K562 (cell line): Measurements from ENCODE around the gene PITPNM3. TPM values are rescaled to one million over a fixed set of nuclear protein-coding genes. Genes with fewer than 3 reads are reported as not detected.
A peak's percentile ranks its signal among the peaks of the same experiment; 100 is the strongest.

ENCODE experiments used
- BMI1 ChIP-seq: fragments of 150-350 bp; IDR thresholded peaks from 2 replicates; pipeline ENCODE4 v1.6.1; 2014; ENCODE audit warnings: low read length
- BRF1 ChIP-seq: IDR thresholded peaks from 3 replicates; pipeline ENCODE4 v1.6.1; 2011; ENCODE audit warnings: borderline replicate concordance, mild to moderate bottlenecking; ENCODE audit not compliant: insufficient read length; ENCODE audit errors: extremely low read depth
- CBFA2T2 ChIP-seq: fragments of 450-650 bp; conservative IDR thresholded peaks from 2 replicates; pipeline ENCODE4 v1.6.1; 2017; ENCODE audit warnings: mild to moderate bottlenecking
- HDAC6 ChIP-seq: IDR thresholded peaks from 2 replicates; pipeline ENCODE4 v1.6.1; 2012; ENCODE audit warnings: low read depth, mild to moderate bottlenecking, control low read depth, inconsistent platforms, low read length, moderate library complexity
- MTA3 ChIP-seq: fragments of 450-650 bp; formaldehyde crosslinking; IDR thresholded peaks from 2 replicates; pipeline ENCODE4 v1.6.1; 2017; ENCODE audit warnings: mild to moderate bottlenecking, borderline replicate concordance
- RFX1 ChIP-seq: fragments of 450-650 bp; IDR thresholded peaks from 2 replicates; pipeline ENCODE4 v1.6.1; 2016; ENCODE audit warnings: mild to moderate bottlenecking, moderate library complexity
- ZNF24 ChIP-seq: fragments of 450-650 bp; IDR thresholded peaks from 2 replicates; pipeline ENCODE4 v1.6.1; 2016
- polyA plus RNA-seq, 8 experiments: library from polyadenylated mRNA; depleted of rRNA in 4 of 8; stranded (reverse) in 5 of 8; unstranded in 3 of 8; fragments of >200 nt; fragmentation: Nextera tagmentation in 2 of 8; fragmentation: Illumina TruSeq in 1 of 8; extraction: Ambion mirVana in 2 of 8; extraction: Trizol in 1 of 8; gene quantifications; 2 replicates each; pipeline versions ENCODE4 v1.2.1 to v1.2.3, GENCODE V29; 2011 to 2014; ENCODE audit warnings: inconsistent platforms in 1 of 8, missing spikeins in 1 of 8
- total RNA-seq, 7 experiments: library from RNA; depleted of rRNA in 6 of 7; stranded (reverse); fragments of >200 nt in 6 of 7; fragmentation: Illumina TruSeq in 2 of 7; extraction: Trizol in 2 of 7; gene quantifications; 2 replicates each; pipeline versions ENCODE4 v1.2.1 to v1.2.3, GENCODE V29; 2011 to 2021; ENCODE audit warnings: low replicate concordance in 1 of 7
- TF ChIP-seq, protein P1 (sequence below), 2 experiments: fragments of 450-650 bp in 1 of 2; IDR thresholded peaks; 2 replicates each; pipeline ENCODE4 v1.6.1; 2011 to 2017; ENCODE audit warnings: low read depth in 2 of 2, antibody characterized with exemption in 1 of 2, borderline replicate concordance in 1 of 2, low read length in 1 of 2, mild to moderate bottlenecking in 1 of 2, mixed read lengths in 1 of 2; ENCODE audit not compliant: control insufficient read depth in 1 of 2
- TF ChIP-seq, protein P2 (sequence below): fragments of 200-600 bp; sonication (generic); IDR thresholded peaks from one replicate; pipeline ENCODE4 v1.6.1; 2012; ENCODE audit warnings: mild to moderate bottlenecking, low read depth, low read length, inconsistent platforms

The PITPNM3 gene
- total and polyA plus RNA-seq, 9 of the 15 experiments (the other 6 are each of a cell fraction or from before 2014, with no cell fraction given) = 0.14 to 0.38 (median 0.22) TPM; not detected in 2

DNA sequence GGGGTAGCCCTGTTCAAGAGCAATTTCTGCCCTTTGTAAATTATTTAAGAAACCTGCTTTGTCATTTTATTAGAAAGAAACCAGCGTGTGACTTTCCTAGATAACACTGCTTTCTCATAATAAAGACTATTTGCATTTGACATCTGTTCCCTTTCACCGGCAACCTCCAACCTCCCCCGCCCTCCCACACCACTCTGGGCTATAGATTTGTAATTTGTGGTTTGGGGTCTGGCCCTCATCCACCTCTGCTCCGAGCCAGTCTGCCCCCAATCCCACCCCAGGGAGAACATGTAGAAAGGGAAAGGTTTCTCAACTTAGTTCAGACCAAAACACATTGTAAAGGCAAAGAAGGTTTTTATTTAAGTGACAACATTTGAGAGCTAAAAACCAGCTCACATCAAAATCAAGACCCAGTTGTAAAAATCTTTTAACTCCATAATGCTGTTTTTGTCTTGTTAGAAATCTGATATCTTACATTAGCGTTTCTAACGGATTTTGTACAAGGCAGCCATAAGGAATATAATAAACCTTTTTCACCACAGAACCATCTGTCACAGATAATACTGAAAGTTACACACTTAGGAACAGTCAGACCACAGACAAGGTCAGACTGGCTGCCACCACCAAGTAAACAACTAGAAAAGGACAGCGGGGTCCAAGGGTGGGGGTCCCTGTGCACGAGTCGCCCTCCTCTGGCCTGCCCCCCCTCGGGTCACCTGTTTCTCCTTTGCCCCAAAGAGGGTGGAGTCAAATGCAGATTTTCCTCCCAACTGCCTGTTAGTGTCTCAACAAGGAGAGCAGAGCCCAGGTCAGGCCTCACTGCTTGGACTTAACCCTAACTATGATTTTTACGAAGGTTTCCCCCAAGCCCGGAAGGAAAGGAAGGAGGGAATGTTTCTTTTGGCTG, 105.2 kb downstream of the PITPNM3 start (continued):
- TF ChIP-seq, protein P1, sequence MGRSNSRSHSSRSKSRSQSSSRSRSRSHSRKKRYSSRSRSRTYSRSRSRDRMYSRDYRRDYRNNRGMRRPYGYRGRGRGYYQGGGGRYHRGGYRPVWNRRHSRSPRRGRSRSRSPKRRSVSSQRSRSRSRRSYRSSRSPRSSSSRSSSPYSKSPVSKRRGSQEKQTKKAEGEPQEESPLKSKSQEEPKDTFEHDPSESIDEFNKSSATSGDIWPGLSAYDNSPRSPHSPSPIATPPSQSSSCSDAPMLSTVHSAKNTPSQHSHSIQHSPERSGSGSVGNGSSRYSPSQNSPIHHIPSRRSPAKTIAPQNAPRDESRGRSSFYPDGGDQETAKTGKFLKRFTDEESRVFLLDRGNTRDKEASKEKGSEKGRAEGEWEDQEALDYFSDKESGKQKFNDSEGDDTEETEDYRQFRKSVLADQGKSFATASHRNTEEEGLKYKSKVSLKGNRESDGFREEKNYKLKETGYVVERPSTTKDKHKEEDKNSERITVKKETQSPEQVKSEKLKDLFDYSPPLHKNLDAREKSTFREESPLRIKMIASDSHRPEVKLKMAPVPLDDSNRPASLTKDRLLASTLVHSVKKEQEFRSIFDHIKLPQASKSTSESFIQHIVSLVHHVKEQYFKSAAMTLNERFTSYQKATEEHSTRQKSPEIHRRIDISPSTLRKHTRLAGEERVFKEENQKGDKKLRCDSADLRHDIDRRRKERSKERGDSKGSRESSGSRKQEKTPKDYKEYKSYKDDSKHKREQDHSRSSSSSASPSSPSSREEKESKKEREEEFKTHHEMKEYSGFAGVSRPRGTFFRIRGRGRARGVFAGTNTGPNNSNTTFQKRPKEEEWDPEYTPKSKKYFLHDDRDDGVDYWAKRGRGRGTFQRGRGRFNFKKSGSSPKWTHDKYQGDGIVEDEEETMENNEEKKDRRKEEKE (IDR thresholded peaks at IDR 0.05; ENCODE audit: borderline replicate concordance in 1 of 2, control insufficient read depth in 1 of 2, low read depth in 2 of 2, low read length in 1 of 2) = no peak
- TF ChIP-seq CBFA2T2 (peak; percentile 67), RFX1 (no peak), BMI1 (no peak), ZNF24 (no peak), HDAC6 (no peak), BRF1 (no peak), MTA3 (no peak)
- TF ChIP-seq, protein P2, sequence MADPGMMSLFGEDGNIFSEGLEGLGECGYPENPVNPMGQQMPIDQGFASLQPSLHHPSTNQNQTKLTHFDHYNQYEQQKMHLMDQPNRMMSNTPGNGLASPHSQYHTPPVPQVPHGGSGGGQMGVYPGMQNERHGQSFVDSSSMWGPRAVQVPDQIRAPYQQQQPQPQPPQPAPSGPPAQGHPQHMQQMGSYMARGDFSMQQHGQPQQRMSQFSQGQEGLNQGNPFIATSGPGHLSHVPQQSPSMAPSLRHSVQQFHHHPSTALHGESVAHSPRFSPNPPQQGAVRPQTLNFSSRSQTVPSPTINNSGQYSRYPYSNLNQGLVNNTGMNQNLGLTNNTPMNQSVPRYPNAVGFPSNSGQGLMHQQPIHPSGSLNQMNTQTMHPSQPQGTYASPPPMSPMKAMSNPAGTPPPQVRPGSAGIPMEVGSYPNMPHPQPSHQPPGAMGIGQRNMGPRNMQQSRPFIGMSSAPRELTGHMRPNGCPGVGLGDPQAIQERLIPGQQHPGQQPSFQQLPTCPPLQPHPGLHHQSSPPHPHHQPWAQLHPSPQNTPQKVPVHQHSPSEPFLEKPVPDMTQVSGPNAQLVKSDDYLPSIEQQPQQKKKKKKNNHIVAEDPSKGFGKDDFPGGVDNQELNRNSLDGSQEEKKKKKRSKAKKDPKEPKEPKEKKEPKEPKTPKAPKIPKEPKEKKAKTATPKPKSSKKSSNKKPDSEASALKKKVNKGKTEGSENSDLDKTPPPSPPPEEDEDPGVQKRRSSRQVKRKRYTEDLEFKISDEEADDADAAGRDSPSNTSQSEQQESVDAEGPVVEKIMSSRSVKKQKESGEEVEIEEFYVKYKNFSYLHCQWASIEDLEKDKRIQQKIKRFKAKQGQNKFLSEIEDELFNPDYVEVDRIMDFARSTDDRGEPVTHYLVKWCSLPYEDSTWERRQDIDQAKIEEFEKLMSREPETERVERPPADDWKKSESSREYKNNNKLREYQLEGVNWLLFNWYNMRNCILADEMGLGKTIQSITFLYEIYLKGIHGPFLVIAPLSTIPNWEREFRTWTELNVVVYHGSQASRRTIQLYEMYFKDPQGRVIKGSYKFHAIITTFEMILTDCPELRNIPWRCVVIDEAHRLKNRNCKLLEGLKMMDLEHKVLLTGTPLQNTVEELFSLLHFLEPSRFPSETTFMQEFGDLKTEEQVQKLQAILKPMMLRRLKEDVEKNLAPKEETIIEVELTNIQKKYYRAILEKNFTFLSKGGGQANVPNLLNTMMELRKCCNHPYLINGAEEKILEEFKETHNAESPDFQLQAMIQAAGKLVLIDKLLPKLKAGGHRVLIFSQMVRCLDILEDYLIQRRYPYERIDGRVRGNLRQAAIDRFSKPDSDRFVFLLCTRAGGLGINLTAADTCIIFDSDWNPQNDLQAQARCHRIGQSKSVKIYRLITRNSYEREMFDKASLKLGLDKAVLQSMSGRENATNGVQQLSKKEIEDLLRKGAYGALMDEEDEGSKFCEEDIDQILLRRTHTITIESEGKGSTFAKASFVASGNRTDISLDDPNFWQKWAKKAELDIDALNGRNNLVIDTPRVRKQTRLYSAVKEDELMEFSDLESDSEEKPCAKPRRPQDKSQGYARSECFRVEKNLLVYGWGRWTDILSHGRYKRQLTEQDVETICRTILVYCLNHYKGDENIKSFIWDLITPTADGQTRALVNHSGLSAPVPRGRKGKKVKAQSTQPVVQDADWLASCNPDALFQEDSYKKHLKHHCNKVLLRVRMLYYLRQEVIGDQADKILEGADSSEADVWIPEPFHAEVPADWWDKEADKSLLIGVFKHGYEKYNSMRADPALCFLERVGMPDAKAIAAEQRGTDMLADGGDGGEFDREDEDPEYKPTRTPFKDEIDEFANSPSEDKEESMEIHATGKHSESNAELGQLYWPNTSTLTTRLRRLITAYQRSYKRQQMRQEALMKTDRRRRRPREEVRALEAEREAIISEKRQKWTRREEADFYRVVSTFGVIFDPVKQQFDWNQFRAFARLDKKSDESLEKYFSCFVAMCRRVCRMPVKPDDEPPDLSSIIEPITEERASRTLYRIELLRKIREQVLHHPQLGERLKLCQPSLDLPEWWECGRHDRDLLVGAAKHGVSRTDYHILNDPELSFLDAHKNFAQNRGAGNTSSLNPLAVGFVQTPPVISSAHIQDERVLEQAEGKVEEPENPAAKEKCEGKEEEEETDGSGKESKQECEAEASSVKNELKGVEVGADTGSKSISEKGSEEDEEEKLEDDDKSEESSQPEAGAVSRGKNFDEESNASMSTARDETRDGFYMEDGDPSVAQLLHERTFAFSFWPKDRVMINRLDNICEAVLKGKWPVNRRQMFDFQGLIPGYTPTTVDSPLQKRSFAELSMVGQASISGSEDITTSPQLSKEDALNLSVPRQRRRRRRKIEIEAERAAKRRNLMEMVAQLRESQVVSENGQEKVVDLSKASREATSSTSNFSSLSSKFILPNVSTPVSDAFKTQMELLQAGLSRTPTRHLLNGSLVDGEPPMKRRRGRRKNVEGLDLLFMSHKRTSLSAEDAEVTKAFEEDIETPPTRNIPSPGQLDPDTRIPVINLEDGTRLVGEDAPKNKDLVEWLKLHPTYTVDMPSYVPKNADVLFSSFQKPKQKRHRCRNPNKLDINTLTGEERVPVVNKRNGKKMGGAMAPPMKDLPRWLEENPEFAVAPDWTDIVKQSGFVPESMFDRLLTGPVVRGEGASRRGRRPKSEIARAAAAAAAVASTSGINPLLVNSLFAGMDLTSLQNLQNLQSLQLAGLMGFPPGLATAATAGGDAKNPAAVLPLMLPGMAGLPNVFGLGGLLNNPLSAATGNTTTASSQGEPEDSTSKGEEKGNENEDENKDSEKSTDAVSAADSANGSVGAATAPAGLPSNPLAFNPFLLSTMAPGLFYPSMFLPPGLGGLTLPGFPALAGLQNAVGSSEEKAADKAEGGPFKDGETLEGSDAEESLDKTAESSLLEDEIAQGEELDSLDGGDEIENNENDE = no peak
